H1 (cell line): ENCODE results near the gene MPPED1.

Experiments used
- CTCF ChIP-seq, 3 experiments: IDR thresholded peaks; 1 replicate in 2 of 3; 2 replicates in 1 of 3; pipeline versions ENCODE4 v1.5.1 to v1.6.1; 2011; ENCODE audit warnings: low read length in 3 of 3, mild to moderate bottlenecking in 3 of 3, inconsistent platforms in 2 of 3, low read depth in 1 of 3, moderate library complexity in 1 of 3; ENCODE audit not compliant: insufficient read depth in 1 of 3; ENCODE audit errors: control extremely low read depth in 1 of 3
- MAX ChIP-seq: IDR thresholded peaks from 2 replicates; pipeline ENCODE4 v1.6.1; 2012; ENCODE audit warnings: inconsistent platforms

GRCh38 chr22:43541462-43542407, 129.9 kb downstream of the MPPED1 start:
- TF ChIP-seq CTCF (IDR thresholded peaks at IDR 0.05; ENCODE audit: control extremely low read depth in 1 of 3, insufficient read depth in 1 of 3, low read depth in 1 of 3, low read length in 3 of 3) (no peak), MAX (no peak)
